ENCODE results near the gene PRAF2.
A peak's percentile ranks its signal among the peaks of the same experiment; 100 is the strongest.

The PRAF2 gene

DNA sequence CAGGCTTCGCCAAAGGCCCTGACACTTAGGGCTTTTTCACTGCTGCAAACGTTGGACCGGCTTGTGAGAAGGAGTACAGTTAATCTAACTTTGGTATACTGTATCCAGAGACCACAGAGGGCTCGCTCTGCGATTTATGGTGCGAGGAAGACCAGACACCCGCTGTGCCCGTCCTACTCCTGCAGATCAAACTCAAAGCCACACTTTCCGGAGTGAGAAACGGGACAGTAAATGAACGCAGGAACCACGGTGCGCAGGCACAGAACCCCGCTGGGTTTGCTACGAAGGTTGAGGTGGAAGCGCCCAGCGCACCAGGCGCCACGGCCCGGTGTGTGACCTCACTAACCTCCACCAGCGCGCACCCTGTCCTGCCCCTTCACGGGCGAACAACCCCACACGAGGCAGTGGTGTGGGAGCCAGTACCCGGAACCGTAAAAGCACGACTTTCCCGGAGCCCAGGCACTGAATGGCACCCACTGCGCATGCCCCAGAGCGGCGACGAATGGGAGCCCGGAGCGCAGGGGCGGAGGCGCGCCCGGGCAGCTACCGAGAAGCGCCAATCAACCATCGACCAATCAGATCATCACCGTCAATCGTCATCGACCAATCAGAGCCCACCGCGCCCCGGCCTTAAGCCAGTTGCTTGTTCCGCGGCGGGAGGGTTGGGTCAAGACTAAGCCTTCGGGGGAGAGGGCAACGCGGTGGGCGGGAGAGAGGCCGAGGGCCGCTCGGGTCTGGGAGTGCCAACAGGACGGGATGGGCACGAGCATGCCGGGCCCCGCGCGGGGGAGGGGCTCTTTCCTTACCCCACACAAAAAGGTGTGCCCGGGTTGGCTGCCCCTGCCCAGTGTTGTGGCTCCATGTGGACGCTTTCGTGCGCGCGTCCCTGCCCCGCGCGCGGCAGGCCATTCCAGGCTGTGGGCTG, 27.2 kb upstream of the PRAF2 start:
- no peak for TF ChIP-seq GABPA (IDR thresholded peaks at IDR 0.05; ENCODE audit: low read depth)
- TF ChIP-seq POLR2AphosphoS5 (IDR thresholded peaks at IDR 0.05; ENCODE audit: low read depth), result peak; percentile 72
- no peak for TF ChIP-seq SPI1 (IDR thresholded peaks at IDR 0.05; ENCODE audit: borderline replicate concordance, low read depth)
- no peak for TF ChIP-seq CTCF (IDR thresholded peaks at IDR 0.05; ENCODE audit: insufficient read depth, low read length)
- no peak for TF ChIP-seq REST (IDR thresholded peaks at IDR 0.05; ENCODE audit: insufficient replicate concordance, low read depth)
- H3K27me3 ChIP-seq (ENCODE audit: insufficient read depth, poor library complexity, severe bottlenecking), result no peaks in the 10 kb centered on the region

GRCh38 chrX:49096419-49096818, 22.6 kb upstream of the PRAF2 start:
- TF ChIP-seq SPI1 (IDR thresholded peaks at IDR 0.05; ENCODE audit: borderline replicate concordance, low read depth) (no peak), REST (IDR thresholded peaks at IDR 0.05; ENCODE audit: insufficient replicate concordance, low read depth) (no peak), GABPA (IDR thresholded peaks at IDR 0.05; ENCODE audit: low read depth) (no peak), CTCF (IDR thresholded peaks at IDR 0.05; ENCODE audit: insufficient read depth, low read length) (no peak), POLR2AphosphoS5 (IDR thresholded peaks at IDR 0.05; ENCODE audit: low read depth) (no peak)
- DNase-seq (ENCODE audit: low read depth in 1 of 2, low spot score in 1 of 2), result no peak
- Histone ChIP-seq H3K27ac (replicated peaks) (no peak overlapping the region), H3K27me3 (ENCODE audit: insufficient read depth, poor library complexity, severe bottlenecking) (no peaks in the 10 kb centered on the region), H3K4me3 (replicated peaks; ENCODE audit: insufficient read depth, low read length) (no peak overlapping the region)

More for the DNA sequence above, 27.2 kb upstream of the PRAF2 start:
- H3K27ac ChIP-seq (replicated peaks), result peak overlapping the region; percentile 91
- H3K4me3 ChIP-seq (replicated peaks; ENCODE audit: insufficient read depth, low read length), result peak overlapping the region; percentile 54
- peak; percentile 90 to 93 for DNase-seq (ENCODE audit: low read depth in 1 of 2, low spot score in 1 of 2)

DNA sequence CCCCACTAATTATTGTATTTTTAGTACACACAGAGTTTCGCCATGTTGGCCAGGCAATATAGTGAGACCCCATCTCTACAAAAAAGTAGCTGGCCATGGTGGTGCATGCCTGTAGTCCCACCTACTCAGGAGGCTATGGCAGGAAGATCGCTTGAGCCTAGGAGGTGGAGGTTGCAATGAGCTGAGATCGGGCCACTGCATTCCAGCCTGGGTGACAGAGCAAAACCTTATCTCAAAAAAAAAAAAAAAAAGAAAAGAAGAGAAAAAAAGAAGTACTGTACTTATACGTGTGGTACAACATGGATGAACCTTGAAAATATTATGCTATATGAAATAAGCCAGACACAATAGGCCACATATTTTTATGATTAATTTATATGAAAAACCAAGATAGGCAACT, 15.8 kb upstream of the PRAF2 start:
- Histone ChIP-seq H3K27me3 (ENCODE audit: insufficient read depth, poor library complexity, severe bottlenecking) (no peaks in the 10 kb centered on the region), H3K4me3 (replicated peaks; ENCODE audit: insufficient read depth, low read length) (no peak overlapping the region), H3K27ac (replicated peaks) (no peak overlapping the region)
- no peak for DNase-seq (ENCODE audit: low read depth in 1 of 2, low spot score in 1 of 2)
- no peak for TF ChIP-seq CTCF (IDR thresholded peaks at IDR 0.05; ENCODE audit: insufficient read depth, low read length)
- TF ChIP-seq POLR2AphosphoS5 (IDR thresholded peaks at IDR 0.05; ENCODE audit: low read depth), result no peak
- no peak for TF ChIP-seq SPI1 (IDR thresholded peaks at IDR 0.05; ENCODE audit: borderline replicate concordance, low read depth)
- no peak for TF ChIP-seq REST (IDR thresholded peaks at IDR 0.05; ENCODE audit: insufficient replicate concordance, low read depth)
- no peak for TF ChIP-seq GABPA (IDR thresholded peaks at IDR 0.05; ENCODE audit: low read depth)

All from HL-60 (cell line).